Measurements from ENCODE around the gene ST3GAL6. TPM values are rescaled to one million over a fixed set of nuclear protein-coding genes. Genes with fewer than 3 reads are reported as not detected.

The ST3GAL6 gene
- total RNA-seq, 2 experiments from 2014 or later, result not detected

- Mint-ChIP-seq H3K4me3 (no peak overlapping the region), H3K27me3 (peaks cover 6% of the 10 kb centered on the region), H3K4me1 (ENCODE audit: low read depth) (no peaks in the 10 kb centered on the region), H3K9me3 (no peaks in the 10 kb centered on the region), H3K27ac (no peak overlapping the region), H3K36me3 (no peaks in the 10 kb centered on the region)
- CTCF ChIA-PET, result no interaction called here
- no peak for DNase-seq
- POLR2A ChIA-PET, result no interaction called here
- intact Hi-C loops (cut with micrococcal nuclease), result no loop called here
Measured at GRCh38 chr3:98782824-98783500, 19.8 kb downstream of the ST3GAL6 start.

GRCh38 chr3:98784042-98784441, 20.9 kb downstream of the ST3GAL6 start:
- intact Hi-C loops (cut with micrococcal nuclease), result no loop called here
- peaks cover 5% of the 10 kb centered on the region for H3K27me3 Mint-ChIP-seq
- CTCF ChIA-PET, result no interaction called here
- no peaks in the 10 kb centered on the region for H3K4me1 Mint-ChIP-seq (ENCODE audit: low read depth)
- H3K27ac Mint-ChIP-seq, result no peak overlapping the region
- no peak for DNase-seq
- H3K9me3 Mint-ChIP-seq, result no peaks in the 10 kb centered on the region
- POLR2A ChIA-PET, result no interaction called here
- H3K36me3 Mint-ChIP-seq, result no peaks in the 10 kb centered on the region
- H3K4me3 Mint-ChIP-seq, result no peak overlapping the region

GRCh38 chr3:98784666-98785600, 21.8 kb downstream of the ST3GAL6 start:
- H3K9me3 Mint-ChIP-seq, result no peaks in the 10 kb centered on the region
- no peak overlapping the region for H3K27ac Mint-ChIP-seq
- no peaks in the 10 kb centered on the region for H3K36me3 Mint-ChIP-seq
- H3K27me3 Mint-ChIP-seq, result peaks cover 5% of the 10 kb centered on the region
- ChIA-PET POLR2A (no interaction called here), CTCF (no interaction called here)
- H3K4me3 Mint-ChIP-seq, result no peak overlapping the region
- intact Hi-C loops (cut with micrococcal nuclease), result no loop called here
- no peaks in the 10 kb centered on the region for H3K4me1 Mint-ChIP-seq (ENCODE audit: low read depth)
- no peak for DNase-seq

GRCh38 chr3:98786364-98787006, 23.3 kb downstream of the ST3GAL6 start:
- ChIA-PET POLR2A (no interaction called here), CTCF (no interaction called here)
- Mint-ChIP-seq H3K36me3 (no peaks in the 10 kb centered on the region), H3K4me3 (no peak overlapping the region), H3K27me3 (peaks cover 7% of the 10 kb centered on the region), H3K4me1 (ENCODE audit: low read depth) (no peaks in the 10 kb centered on the region), H3K27ac (no peak overlapping the region), H3K9me3 (no peaks in the 10 kb centered on the region)
- no peak for DNase-seq
- intact Hi-C loops (cut with micrococcal nuclease), result no loop called here

GRCh38 chr3:98787181-98787580, 24.0 kb downstream of the ST3GAL6 start:
- POLR2A ChIA-PET, result no interaction called here
- no peak for DNase-seq
- no peaks in the 10 kb centered on the region for H3K4me1 Mint-ChIP-seq (ENCODE audit: low read depth)
- CTCF ChIA-PET, result no interaction called here
- intact Hi-C loops (cut with micrococcal nuclease), result no loop called here
- H3K27me3 Mint-ChIP-seq, result peaks cover 7% of the 10 kb centered on the region
- H3K36me3 Mint-ChIP-seq, result no peaks in the 10 kb centered on the region
- no peak overlapping the region for H3K4me3 Mint-ChIP-seq
- H3K27ac Mint-ChIP-seq, result no peak overlapping the region
- no peaks in the 10 kb centered on the region for H3K9me3 Mint-ChIP-seq

- no peak for DNase-seq
- Mint-ChIP-seq H3K27ac (no peak overlapping the region), H3K27me3 (peaks cover 11% of the 10 kb centered on the region), H3K36me3 (no peaks in the 10 kb centered on the region), H3K9me3 (no peaks in the 10 kb centered on the region), H3K4me1 (ENCODE audit: low read depth) (no peaks in the 10 kb centered on the region), H3K4me3 (no peak overlapping the region)
- intact Hi-C loops (cut with micrococcal nuclease), result no loop called here
- CTCF ChIA-PET, result no interaction called here
- POLR2A ChIA-PET, result no interaction called here
Measured at GRCh38 chr3:98788651-98789050, 25.5 kb downstream of the ST3GAL6 start.

- CTCF ChIA-PET, result no interaction called here
- H3K4me3 Mint-ChIP-seq, result no peak overlapping the region
- H3K4me1 Mint-ChIP-seq (ENCODE audit: low read depth), result no peaks in the 10 kb centered on the region
- no peak overlapping the region for H3K27ac Mint-ChIP-seq
- H3K36me3 Mint-ChIP-seq, result no peaks in the 10 kb centered on the region
- intact Hi-C loops (cut with micrococcal nuclease), result no loop called here
- H3K27me3 Mint-ChIP-seq, result peaks cover 10% of the 10 kb centered on the region
- POLR2A ChIA-PET, result no interaction called here
- H3K9me3 Mint-ChIP-seq, result no peaks in the 10 kb centered on the region
- no peak for DNase-seq
Measured at GRCh38 chr3:98791341-98792325, 28.5 kb downstream of the ST3GAL6 start.

- ChIA-PET POLR2A (no interaction called here), CTCF (interaction anchor here (1.1 kb wide), 1 partner anchor 754 kb away, joined by 3 read pairs; no protein-coding TSS in a partner anchor)
- Mint-ChIP-seq H3K4me1 (ENCODE audit: low read depth) (no peaks in the 10 kb centered on the region), H3K27ac (no peak overlapping the region), H3K27me3 (peaks cover 8% of the 10 kb centered on the region), H3K4me3 (no peak overlapping the region), H3K36me3 (no peaks in the 10 kb centered on the region), H3K9me3 (no peaks in the 10 kb centered on the region)
- intact Hi-C loops (cut with micrococcal nuclease), result no loop called here
- DNase-seq, result no peak
Measured at GRCh38 chr3:98793971-98794370, 30.8 kb downstream of the ST3GAL6 start.

GRCh38 chr3:98796334-98796733, 33.2 kb downstream of the ST3GAL6 start:
- Mint-ChIP-seq H3K4me1 (ENCODE audit: low read depth) (no peaks in the 10 kb centered on the region), H3K27me3 (peaks cover 3% of the 10 kb centered on the region), H3K9me3 (no peaks in the 10 kb centered on the region), H3K27ac (no peak overlapping the region), H3K36me3 (no peaks in the 10 kb centered on the region), H3K4me3 (no peak overlapping the region)
- DNase-seq, result no peak
- intact Hi-C loops (cut with micrococcal nuclease), result no loop called here
- POLR2A ChIA-PET, result no interaction called here
- CTCF ChIA-PET, result no interaction called here

- Mint-ChIP-seq H3K9me3 (peaks cover 2% of the 10 kb centered on the region), H3K27ac (no peak overlapping the region), H3K36me3 (no peaks in the 10 kb centered on the region), H3K4me3 (no peak overlapping the region), H3K27me3 (peaks cover 3% of the 10 kb centered on the region), H3K4me1 (ENCODE audit: low read depth) (no peaks in the 10 kb centered on the region)
- intact Hi-C loops (cut with micrococcal nuclease), result no loop called here
- ChIA-PET CTCF (interaction anchor here (0.7 kb wide), 1 partner anchor 72 kb away, joined by 3 read pairs; no protein-coding TSS in a partner anchor), POLR2A (no interaction called here)
- DNase-seq, result no peak
Measured at GRCh38 chr3:98797905-98798304, 34.8 kb downstream of the ST3GAL6 start.

GRCh38 chr3:98798820-98799219, 35.7 kb downstream of the ST3GAL6 start:
- no peak overlapping the region for H3K27ac Mint-ChIP-seq
- H3K27me3 Mint-ChIP-seq, result no peaks in the 10 kb centered on the region
- DNase-seq, result no peak
- no peaks in the 10 kb centered on the region for H3K4me1 Mint-ChIP-seq (ENCODE audit: low read depth)
- H3K36me3 Mint-ChIP-seq, result no peaks in the 10 kb centered on the region
- H3K4me3 Mint-ChIP-seq, result no peak overlapping the region
- ChIA-PET CTCF (no interaction called here), POLR2A (no interaction called here)
- H3K9me3 Mint-ChIP-seq, result peaks cover 2% of the 10 kb centered on the region
- intact Hi-C loops (cut with micrococcal nuclease), result no loop called here

- Mint-ChIP-seq H3K27me3 (no peaks in the 10 kb centered on the region), H3K4me1 (ENCODE audit: low read depth) (no peaks in the 10 kb centered on the region), H3K4me3 (no peak overlapping the region), H3K27ac (no peak overlapping the region), H3K36me3 (no peaks in the 10 kb centered on the region), H3K9me3 (peaks cover 2% of the 10 kb centered on the region)
- intact Hi-C loops (cut with micrococcal nuclease), result no loop called here
- DNase-seq, result no peak
- POLR2A ChIA-PET, result no interaction called here
- CTCF ChIA-PET, result no interaction called here
Measured at GRCh38 chr3:98799479-98799878, 36.3 kb downstream of the ST3GAL6 start.
